HS-27A (cell line): ENCODE measurements around the gene HINFP.
A peak's percentile ranks its signal among the peaks of the same experiment; 100 is the strongest.

ENCODE experiments used
- DNase-seq: peaks from one replicate; pipeline ENCODE4 v3.0.0-alpha.2; 2012; ENCODE audit warnings: low read depth, missing footprints

Gene HINFP

GRCh38 chr11:119121008-119121810 is at the start of gene HINFP:
Gene HINFP, plus strand, starts transcription at chr11:119121580. Its CDS starts 5,365 bp downstream, at chr11:119126945.
- peak; percentile 85 for DNase-seq

DNA sequence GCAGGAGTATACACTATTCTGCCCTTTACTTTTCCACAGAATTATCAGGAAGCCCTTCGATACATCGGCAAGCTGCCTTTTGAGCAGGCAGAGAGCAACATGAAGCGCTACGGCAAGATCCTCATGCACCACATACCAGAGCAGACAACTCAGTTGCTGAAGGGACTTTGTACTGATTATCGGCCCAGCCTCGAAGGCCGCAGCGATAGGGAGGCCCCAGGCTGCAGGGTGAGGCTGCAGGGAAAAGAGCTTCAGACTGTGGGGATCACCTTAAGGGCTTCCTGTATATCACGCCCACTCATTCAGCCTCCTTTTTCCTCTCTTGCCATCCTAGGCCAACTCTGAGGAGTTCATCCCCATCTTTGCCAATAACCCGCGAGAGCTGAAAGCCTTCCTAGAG is 43.5 kb upstream of the HINFP start:
- no peak for DNase-seq

GRCh38 chr11:119078675-119079420 is 42.5 kb upstream of the HINFP start:
- DNase-seq: no peak

DNA sequence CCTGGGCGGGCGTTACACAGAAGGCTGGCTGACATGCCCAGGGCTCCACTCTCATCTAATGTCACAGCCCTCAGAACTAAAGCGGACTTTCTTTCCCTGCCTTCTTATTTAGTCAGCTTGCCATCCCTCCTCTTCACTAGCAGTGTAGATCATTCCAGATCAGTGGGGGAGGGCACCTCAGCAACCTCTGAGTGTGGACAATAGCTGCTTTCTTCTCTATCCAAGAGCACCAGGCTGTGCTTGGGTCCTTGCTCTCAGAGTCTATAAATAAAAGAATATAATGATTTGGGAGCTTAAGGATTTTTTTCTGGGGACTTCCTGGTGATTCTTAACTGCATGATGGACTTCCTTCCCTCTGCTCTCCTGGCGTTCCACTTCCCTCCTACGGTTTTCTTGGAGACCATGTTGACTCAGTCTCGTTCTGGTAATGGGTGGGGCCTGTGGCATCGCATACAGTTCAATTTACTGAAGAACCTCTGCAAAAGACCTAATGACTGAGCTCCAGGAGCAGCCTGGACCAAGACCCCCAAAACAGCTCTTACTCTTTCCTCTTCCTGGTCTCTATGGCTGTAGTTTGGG is 39.6 kb upstream of the HINFP start:
- no peak for DNase-seq

DNA sequence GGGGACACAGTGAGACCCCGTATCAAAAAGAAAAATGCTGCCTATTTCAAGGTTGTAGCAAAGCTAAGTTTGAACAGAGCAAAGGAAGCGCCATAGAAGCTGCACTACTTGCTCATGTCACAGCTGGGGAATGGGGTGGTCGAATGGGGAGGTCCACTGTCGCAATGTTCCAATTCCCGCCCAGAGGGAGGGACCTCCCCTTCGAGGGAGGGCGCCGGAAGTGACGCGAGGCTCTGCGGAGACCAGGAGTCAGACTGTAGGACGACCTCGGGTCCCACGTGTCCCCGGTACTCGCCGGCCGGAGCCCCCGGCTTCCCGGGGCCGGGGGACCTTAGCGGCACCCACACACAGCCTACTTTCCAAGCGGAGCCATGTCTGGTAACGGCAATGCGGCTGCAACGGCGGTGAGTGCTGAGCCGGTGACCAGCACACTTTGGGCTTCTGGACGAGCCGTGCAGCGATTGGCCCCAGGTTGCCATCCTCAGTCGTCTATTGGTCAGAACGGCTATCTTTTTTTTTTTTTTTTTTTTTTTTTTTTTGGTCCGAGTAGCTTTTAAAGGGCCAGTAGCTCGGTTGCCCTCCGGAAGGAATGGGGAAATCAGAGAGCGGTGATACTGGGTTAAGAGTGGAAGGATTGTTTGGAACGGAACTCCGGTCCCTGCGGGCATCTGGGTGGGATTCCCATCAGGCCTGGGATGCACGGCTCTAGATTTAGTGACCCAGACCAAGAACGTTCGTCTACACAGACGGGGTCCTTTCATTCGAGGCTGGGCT is 36.5 kb upstream of the HINFP start, which contains the start of gene HMBS:
Gene HMBS (plus strand): TSS at position 219 of the 774 bp plus-strand sequence. CDS start 153 bp downstream, at position 372.
- peak; percentile 77 for DNase-seq

DNA sequence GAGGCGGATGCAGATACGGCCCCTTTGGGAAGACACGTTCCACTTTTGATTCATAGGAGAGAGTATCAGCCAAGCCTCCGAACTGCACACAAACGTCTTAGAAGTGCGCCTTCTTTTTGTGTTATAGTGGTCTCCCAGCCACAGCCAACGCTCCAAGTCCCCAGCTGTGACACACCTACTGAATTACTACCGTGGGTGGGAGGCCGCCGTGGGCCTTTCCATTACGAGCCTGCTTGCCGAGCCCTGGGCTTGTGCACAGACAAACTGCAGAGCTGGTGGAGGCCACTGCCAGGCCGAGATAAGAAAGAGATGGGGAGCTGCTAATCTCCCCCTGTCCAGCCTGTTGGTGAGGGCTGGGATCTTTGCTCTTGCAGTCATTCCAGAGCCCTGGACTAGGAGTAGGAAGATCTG is 35.9 kb upstream of the HINFP start:
- no peak for DNase-seq

GRCh38 chr11:119087123-119087522 is 34.3 kb upstream of the HINFP start:
- DNase-seq: no peak

DNA sequence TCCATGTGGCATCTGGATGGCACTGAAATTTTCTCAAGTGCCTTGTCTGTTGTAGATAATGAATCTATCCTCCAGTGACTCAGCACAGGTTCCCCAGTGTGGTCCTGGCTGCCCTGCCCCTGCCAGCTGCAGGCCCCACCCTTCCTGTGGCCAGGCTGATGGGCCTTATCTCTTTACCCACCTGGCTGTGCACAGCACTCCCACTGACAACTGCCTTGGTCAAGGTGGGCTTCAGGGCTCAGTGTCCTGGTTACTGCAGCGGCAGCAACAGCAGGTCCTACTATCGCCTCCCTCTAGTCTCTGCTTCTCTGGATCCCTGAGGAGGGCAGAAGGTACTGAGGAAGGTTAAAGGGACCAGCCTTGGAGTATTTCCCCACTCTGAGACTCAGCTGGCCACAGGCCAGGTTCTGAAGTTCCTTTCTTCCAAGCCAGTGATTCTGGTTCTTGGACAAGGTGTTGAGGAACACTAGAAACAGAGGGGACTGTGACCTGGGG is 33.6 kb upstream of the HINFP start:
- DNase-seq: no peak

DNA sequence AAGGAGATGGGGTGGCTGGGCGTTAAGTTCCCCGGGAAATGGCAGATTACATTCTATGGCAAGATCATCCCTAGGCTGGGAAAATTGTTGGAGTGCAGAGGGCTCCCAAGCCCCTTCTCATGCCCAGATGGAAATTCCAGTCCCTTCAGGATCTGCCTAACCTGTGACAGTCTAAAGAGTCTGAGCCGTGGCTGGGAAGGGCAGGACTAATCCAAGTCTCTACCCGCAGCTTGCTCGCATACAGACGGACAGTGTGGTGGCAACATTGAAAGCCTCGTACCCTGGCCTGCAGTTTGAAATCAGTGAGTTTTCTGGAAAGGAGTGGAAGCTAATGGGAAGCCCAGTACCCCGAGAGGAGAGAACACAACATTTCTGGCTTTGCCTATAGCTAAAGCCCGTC is 33.0 kb upstream of the HINFP start:
- no peak for DNase-seq

DNA sequence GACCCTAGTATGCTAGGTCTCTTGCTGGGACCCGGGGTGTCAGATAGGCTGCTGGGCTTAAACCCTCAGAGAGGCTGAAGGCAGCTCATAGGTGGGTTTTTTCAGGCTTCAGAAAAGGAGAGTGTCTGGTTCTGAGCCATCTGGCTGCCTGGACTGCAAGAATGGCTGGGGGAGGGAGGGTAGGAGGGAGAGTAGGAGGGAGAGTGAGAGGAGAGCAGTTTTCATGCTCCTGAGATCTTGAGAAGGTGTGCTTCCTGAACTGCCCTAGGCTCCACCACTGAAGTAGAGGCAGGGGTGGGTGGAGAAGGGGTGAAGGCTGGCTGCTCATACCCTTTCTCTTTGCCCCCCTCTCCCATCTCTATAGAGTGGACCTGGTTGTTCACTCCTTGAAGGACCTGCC is 32.1 kb upstream of the HINFP start:
- DNase-seq: no peak

DNA sequence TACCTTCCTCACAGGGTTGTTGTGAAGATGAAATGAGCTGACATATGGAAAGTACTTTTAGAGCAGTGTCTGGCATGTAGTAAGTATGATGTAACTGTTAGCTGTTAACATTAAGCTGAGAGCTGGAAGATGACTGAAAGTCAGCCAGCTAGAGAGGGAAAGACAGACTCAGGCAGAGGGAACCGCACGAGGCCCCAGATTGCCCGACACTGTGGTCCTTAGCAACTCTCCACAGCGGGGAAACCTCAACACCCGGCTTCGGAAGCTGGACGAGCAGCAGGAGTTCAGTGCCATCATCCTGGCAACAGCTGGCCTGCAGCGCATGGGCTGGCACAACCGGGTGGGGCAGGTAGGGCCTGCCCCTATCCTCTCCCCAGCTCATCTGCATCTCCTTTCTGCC is 30.2 kb upstream of the HINFP start:
- DNase-seq: no peak

DNA sequence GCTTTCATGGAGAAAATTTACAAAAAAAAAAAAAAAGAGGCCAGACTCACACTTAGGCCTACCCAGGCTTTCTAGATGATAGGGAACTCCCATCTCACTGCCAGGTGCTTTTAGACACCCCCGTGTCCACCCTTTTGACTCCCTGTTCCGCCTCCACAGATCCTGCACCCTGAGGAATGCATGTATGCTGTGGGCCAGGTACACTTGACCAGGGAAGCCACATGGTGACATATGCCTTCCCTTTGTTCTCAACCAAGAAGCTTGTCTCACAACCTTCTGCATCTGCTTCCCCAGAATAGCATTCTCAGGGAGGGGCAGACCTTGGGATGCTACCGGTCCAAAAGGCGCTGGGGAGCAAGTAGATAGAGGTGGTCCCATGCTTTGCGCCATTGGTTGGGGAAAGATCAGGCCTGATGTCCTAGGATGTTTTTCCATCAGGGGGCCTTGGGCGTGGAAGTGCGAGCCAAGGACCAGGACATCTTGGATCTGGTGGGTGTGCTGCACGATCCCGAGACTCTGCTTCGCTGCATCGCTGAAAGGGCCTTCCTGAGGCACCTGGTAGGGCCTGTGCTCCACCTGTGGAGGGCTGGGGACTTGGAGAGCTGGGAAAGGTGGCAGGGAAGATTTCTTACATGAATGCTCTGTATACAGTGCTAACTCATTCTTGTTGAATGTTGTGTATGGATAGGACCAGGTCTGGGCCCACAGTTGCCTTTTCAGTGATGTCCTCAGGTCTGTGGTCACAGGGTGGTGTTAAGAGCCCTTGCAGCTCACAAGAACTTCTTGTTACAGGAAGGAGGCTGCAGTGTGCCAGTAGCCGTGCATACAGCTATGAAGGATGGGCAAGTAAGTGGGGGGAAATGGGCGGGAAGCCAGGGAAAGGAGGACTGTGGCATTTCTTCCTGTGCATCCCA is 29.2 kb upstream of the HINFP start:
- no peak for DNase-seq

- DNase-seq: no peak
These were observed 28.2 kb upstream of the HINFP start for GRCh38 chr11:119092880-119093842.

DNA sequence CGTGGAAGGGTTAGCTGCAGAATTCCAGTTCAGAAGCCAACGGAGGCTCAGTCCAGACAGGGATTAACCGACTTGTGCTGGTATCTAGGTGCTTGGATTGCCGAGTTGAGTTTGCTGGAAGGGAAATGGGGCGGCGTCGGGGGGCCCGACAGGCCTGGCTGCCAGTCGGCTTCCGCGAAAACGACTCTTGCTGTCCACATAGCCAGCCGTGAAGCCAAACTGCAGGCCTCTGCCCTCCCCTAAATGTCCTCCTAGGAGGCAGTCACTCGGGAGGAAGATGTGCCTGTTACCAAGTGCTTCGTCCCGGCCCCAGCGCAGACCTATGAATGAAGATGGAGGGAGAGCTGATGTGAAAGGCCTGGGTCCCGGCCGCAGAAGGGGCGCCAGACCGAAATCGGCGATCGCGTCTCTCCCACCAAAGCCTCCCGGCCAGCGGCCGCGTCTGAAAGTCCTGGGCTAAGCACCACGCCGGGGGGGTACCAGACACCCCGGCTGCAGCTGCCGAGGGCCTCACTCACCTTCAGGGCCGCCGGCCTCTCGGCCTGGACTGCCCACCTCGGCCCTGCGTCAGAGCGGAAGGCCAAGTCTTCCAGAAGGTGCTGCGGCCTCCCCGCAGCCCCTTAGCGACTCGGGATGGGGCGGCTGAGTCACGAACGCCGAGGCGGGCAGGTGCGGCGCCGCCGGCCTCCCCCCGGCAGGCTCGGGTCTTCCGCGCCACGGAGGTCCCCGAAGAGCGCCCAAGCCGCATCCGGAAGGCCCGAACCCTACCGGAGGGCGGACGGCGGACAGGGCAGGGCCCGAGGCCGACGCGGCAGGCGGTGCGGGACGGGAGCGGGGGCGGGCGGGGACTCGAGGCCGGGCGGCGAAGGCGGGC is 27.2 kb upstream of the HINFP start:
- no peak for DNase-seq

- no peak for DNase-seq
These were observed 26.6 kb upstream of the HINFP start for GRCh38 chr11:119094816-119095065.

DNA sequence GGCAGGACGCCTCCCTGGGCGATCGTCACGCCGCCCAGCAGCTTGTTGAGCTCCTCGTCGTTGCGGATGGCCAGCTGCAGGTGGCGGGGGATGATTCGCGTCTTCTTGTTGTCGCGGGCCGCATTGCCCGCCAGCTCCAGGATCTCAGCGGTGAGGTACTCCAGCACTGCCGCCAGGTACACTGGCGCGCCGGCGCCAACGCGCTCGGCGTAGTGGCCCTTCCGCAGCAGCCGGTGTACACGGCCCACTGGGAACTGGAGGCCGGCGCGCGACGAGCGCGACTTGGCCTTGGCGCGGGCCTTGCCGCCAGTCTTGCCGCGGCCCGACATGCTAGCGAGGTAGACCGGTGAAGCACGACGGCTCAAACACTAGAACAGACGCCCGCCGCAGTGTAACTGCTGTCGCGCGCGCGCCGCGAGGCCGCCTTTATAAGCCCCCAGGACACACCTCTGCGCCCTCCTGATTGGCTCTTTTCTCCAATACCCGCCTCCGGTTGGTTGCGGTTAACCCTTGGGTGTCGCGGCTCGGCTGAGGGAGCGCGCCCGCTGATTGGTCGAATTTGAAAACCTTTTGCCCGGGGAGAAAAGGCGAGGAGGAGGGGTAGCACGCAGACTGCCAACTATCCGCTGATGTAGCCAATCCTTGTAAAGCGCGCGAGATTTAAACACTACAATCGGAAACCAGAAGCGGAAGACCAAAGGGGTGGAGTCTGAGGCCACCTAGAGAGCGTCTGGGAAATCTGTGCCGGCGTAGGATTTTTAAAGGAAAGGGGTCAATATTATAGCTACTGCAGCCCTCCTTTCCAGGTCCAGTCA is 26.1 kb upstream of the HINFP start:
- peak; percentile 91 for DNase-seq

DNA sequence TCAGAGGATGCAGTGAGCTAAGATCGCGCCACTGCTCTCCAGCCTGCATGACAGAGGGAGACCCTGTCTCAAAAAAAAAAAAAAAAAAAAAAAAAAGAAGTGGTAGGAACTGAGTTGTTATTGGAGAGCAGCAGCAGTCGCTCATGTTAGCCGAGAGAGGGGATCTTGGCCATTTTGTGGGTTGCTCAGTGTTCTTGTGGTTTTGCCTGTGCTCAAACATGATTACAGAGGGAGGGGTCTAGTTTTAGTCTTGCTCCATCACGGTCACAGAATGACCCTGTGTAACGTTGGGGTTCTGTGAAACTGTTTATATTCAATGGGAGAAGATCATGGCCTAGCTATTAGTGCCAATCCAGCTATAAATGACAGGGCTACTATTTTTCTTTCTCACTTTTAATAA is 21.7 kb upstream of the HINFP start:
- DNase-seq: no peak
